Endothelial cell of umbilical vein (primary cell): ENCODE data around the gene BPIFA2.

Source experiments
- CTCF ChIP-seq, 2 donors: IDR thresholded peaks; 1 replicate in 1 of 2; 2 replicates in 1 of 2; pipeline ENCODE4 v1.5.1; 2011; ENCODE audit warnings: low read length in 2 of 2, mild to moderate bottlenecking in 2 of 2, moderate library complexity in 2 of 2, control low read depth in 1 of 2, inconsistent platforms in 1 of 2, low read depth in 1 of 2; ENCODE audit not compliant: insufficient read depth in 1 of 2; ENCODE audit errors: extremely low read depth in 1 of 2
- GATA2 ChIP-seq: IDR thresholded peaks from 2 replicates; pipeline ENCODE4 v1.7.0; 2011; ENCODE audit warnings: low read depth, mild to moderate bottlenecking, moderate library complexity, mixed read lengths, low read length; ENCODE audit not compliant: insufficient read length, insufficient read depth
- POLR2A ChIP-seq: IDR thresholded peaks from 2 replicates; pipeline ENCODE4 v1.6.1; 2012; ENCODE audit warnings: low read depth, mild to moderate bottlenecking, control low read depth, low read length
- POLR2AphosphoS5 ChIP-seq: IDR thresholded peaks from 2 replicates; pipeline ENCODE4 v1.6.1; 2012; ENCODE audit warnings: low read depth, mild to moderate bottlenecking, control low read depth, low read length, moderate library complexity; ENCODE audit not compliant: insufficient read depth

GRCh38 chr20:33127422-33128097, 40.4 kb upstream of the BPIFA2 start:
- TF ChIP-seq POLR2AphosphoS5: no peak
- no peak for TF ChIP-seq POLR2A
- no peak for TF ChIP-seq CTCF (IDR thresholded peaks at IDR 0.05; ENCODE audit: extremely low read depth in 1 of 2, insufficient read depth in 1 of 2, low read depth in 1 of 2, low read length in 2 of 2)
- no peak for TF ChIP-seq GATA2
